Stomach (tissue), 9 donors: ENCODE data around the gene CERT1. TPM values are rescaled to one million over a fixed set of nuclear protein-coding genes. Genes with fewer than 3 reads are reported as not detected.

Experiments
- DNase-seq, 2 donors: peaks; one replicate each; pipeline versions ENCODE4 v3.0.0 to v3.0.0-alpha.2; 2013 to 2019
- H3K27ac ChIP-seq, 5 donors: fragments of 200-600 bp in 4 of 5; sonication (generic) in 4 of 5; one replicate each; pipeline ENCODE4 v1.5.1; 2013 to 2019; ENCODE audit warnings: mild to moderate bottlenecking in 1 of 5, moderate library complexity in 1 of 5
- H3K27me3 ChIP-seq, 3 donors: fragments of 200-600 bp; sonication (generic); one replicate each; pipeline ENCODE4 v1.5.1; 2017 to 2019; ENCODE audit warnings: mixed run types in 1 of 3
- H3K36me3 ChIP-seq, 4 donors: fragments of 200-600 bp; sonication (generic); 1 replicate in 3 of 4; 2 replicates in 1 of 4; pipeline ENCODE4 v1.5.1; 2016 to 2019
- H3K4me1 ChIP-seq, 4 donors: fragments of 200-600 bp; sonication (generic); one replicate each; pipeline ENCODE4 v1.5.1; 2016 to 2019
- H3K4me3 ChIP-seq, 4 donors: fragments of 200-600 bp; sonication (generic) in 3 of 4; one replicate each; pipeline ENCODE4 v1.5.1; 2016 to 2019; ENCODE audit warnings: mild to moderate bottlenecking in 1 of 4
- H3K9me3 ChIP-seq, 4 donors: fragments of 200-600 bp; sonication (generic); one replicate each; pipeline ENCODE4 v1.5.1; 2016 to 2019
- EP300 ChIP-seq: sonication (generic); formaldehyde crosslinking; IDR thresholded peaks from one replicate; pipeline ENCODE4 v1.6.1; 2017; ENCODE audit warnings: antibody characterized with exemption
- POLR2A ChIP-seq, 4 donors: fragments of 450-650 bp; IDR thresholded peaks; one replicate each; pipeline ENCODE4 v1.6.1; 2016; ENCODE audit warnings: antibody characterized with exemption in 4 of 4, control low read depth in 2 of 4, mild to moderate bottlenecking in 1 of 4, moderate library complexity in 1 of 4
- POLR2AphosphoS5 ChIP-seq, 3 donors: sonication (generic); formaldehyde crosslinking; IDR thresholded peaks; one replicate each; pipeline ENCODE4 v1.6.1; 2016; ENCODE audit warnings: antibody characterized with exemption in 3 of 3
- WGBS, 5 donors: extraction: QIAGEN DNeasy Blood & Tissue Kit in 3 of 5; methylation state at CpG; one replicate each; pipeline versions ENCODE4 v1.1.5 to v1.1.7; 2013 to 2018; 5-methylcytosine and 5-hydroxymethylcytosine counted together
- intact Hi-C: fragments of 100-400 bp; cut with DNase I; formaldehyde crosslinking; loops from one replicate; pipeline ENCODE4 v1.15.1; 2023; ENCODE audit warnings: low total_unique reads
- polyA plus RNA-seq, 3 donors: library from polyadenylated mRNA; stranded (reverse); fragments of 200-250 nt; gene quantifications; one replicate each; pipeline ENCODE4 v1.2.3, GENCODE V29; 2013
- total RNA-seq, 5 donors: library from RNA; depleted of rRNA; stranded (reverse); fragments of >200 nt; gene quantifications; one replicate each; pipeline versions ENCODE4 v1.1.0 to v1.2.3, GENCODE V29; 2014 to 2016
- TF ChIP-seq, protein P1 (sequence below), 7 experiments: fragments of 450-650 bp in 4 of 7; fragments of 200-600 bp in 3 of 7; sonication (generic) in 3 of 7; IDR thresholded peaks; one replicate each; pipeline ENCODE4 v1.5.1; 2016 to 2019; ENCODE audit warnings: antibody characterized with exemption in 7 of 7, control low read depth in 2 of 7, mild to moderate bottlenecking in 1 of 7
- donor health status: healthy with polysubstance abuse.
- donor health status: Bipolar disorder and iron deficiency.
- donor health status: healthy.

The CERT1 gene
- total and polyA plus RNA-seq, 8 donors = 7.3 to 81.0 (median 28.5) TPM

DNA sequence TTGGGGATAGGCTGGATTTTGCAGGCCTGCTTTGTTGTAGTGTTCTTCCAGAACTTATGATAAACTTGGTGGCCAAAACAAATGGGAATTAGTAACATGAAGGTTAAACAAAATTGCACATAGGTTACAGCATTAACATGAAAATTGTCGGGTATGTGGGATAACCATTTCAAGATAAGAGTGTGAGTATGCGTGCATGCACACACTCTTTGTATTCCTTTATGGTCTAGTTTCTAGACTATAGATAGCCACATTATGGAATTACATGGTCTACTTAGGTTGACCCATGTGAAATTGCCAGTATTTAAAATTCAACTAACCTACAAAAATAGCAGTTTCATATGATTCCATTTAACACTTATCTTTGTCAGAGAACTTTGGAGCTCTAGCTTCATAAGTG, 173.0 kb downstream of the CERT1 start:
- Histone ChIP-seq H3K36me3 (peaks cover 0 to 8% (median 2%) of the 10 kb centered on the region in 4 donors), H3K4me3 (peak overlapping the region in 3 of 4 donors; percentile 78 to 93 (median 92)), H3K27ac (no peak overlapping the region), H3K27me3 (no peaks in the 10 kb centered on the region), H3K4me1 (peaks cover 5 to 47% (median 28%) of the 10 kb centered on the region in 4 donors), H3K9me3 (no peaks in the 10 kb centered on the region)
- TF ChIP-seq, protein P1, sequence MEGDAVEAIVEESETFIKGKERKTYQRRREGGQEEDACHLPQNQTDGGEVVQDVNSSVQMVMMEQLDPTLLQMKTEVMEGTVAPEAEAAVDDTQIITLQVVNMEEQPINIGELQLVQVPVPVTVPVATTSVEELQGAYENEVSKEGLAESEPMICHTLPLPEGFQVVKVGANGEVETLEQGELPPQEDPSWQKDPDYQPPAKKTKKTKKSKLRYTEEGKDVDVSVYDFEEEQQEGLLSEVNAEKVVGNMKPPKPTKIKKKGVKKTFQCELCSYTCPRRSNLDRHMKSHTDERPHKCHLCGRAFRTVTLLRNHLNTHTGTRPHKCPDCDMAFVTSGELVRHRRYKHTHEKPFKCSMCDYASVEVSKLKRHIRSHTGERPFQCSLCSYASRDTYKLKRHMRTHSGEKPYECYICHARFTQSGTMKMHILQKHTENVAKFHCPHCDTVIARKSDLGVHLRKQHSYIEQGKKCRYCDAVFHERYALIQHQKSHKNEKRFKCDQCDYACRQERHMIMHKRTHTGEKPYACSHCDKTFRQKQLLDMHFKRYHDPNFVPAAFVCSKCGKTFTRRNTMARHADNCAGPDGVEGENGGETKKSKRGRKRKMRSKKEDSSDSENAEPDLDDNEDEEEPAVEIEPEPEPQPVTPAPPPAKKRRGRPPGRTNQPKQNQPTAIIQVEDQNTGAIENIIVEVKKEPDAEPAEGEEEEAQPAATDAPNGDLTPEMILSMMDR (IDR thresholded peaks at IDR 0.05) = no peak
- TF ChIP-seq POLR2A (IDR thresholded peaks at IDR 0.05) = no peak
- TF ChIP-seq POLR2AphosphoS5 (IDR thresholded peaks at IDR 0.05) = no peak
- TF ChIP-seq EP300 = no peak
- WGBS, 5 donors = 23 to 52% (median 30%) methylated on average over 2 of the region's 2 CpGs
- DNase-seq = no peak
- intact Hi-C loops = no loop called here

DNA sequence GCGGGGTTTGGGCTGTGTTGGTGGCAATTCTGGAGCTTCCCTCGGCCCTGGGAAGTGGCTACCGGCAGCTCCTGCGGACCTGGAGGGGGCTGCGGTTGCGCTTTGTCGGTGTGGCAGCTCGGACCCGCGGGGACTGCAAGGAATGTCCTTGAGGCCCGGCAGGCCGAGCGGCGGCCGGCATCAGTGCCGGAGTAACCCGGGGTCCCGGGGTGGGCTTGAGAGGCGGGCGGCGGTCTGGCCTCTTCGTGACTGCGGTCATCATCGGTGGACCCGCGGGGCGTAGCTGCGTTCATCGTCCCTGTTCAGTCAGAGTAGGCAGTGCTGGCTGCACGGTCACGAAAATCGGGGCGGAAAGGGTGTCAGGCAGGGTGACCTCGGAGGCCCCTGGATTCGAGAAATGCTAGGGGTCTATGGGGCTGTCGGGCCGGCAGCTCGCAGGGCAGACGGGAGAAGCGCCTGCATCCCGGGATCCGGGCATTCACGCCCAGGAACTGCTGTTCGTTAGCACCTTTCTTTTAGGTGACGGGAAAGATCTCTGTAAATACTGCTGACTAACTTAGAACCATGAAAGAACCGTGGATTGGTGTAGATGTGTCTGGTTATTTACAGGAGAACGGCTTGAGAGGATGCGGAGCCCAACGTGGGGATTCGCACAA, 173.9 kb downstream of the CERT1 start:
- intact Hi-C loops = no loop called here
- TF ChIP-seq, protein P1 (IDR thresholded peaks at IDR 0.05) = no peak
- TF ChIP-seq EP300 (no peak), POLR2AphosphoS5 (IDR thresholded peaks at IDR 0.05) (no peak), POLR2A (IDR thresholded peaks at IDR 0.05) (no peak)
- Histone ChIP-seq H3K9me3 (no peaks in the 10 kb centered on the region), H3K27ac (peak overlapping the region; percentile 85 to 98 (median 97)), H3K4me3 (peak overlapping the region; percentile 78 to 93 (median 88)), H3K4me1 (peaks cover 5 to 47% (median 28%) of the 10 kb centered on the region in 4 donors), H3K27me3 (no peaks in the 10 kb centered on the region), H3K36me3 (peaks cover 0 to 2% (median 0%) of the 10 kb centered on the region in 4 donors)
- WGBS, 5 donors = 0 to 1% (median 0%) methylated on average over 22 to 50 of the region's 50 CpGs
- DNase-seq = peak in 1 of 2 donors; percentile 39

DNA sequence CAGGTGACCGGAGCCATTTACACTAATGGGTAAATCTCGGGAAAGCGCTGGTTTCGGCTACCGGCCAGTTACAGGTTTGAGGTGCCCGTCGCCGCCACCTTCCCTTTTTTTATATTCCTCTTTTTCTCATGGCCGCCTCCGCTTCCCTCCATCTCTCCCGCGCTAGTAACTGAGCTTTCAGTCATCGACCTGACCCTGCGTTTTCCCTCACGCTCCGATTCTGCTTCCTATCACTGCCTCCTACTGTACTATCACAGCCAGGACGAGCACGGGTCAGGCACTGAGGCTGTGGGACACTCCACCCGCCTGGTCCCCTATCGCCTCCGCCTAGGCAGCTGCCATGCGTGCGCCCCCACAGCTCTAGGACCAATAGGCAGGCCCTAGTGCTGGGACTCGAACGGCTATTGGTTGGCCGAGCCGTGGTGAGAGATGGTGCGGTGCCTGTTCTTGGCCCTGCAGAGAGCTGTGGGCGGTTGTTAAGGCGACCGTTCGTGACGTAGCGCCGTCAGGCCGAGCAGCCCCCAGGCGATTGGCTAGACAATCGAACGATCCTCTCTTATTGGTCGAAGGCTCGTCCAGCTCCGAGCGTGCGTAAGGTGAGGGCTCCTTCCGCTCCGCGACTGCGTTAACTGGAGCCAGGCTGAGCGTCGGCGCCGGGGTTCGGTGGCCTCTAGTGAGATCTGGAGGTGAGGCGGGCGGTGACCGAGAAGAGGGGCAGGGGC, 174.7 kb downstream of the CERT1 start, which contains the start of gene HMGCR:
TSS of gene HMGCR (plus strand) at position 606 of the 722 bp plus-strand sequence. CDS start 5,386 bp downstream, outside the sequence.
- TF ChIP-seq POLR2A (IDR thresholded peaks at IDR 0.05) (peak in 2 of 4 donors; percentile 69 to 78), EP300 (no peak), POLR2AphosphoS5 (IDR thresholded peaks at IDR 0.05) (peak; percentile 81 to 93 (median 89))
- TF ChIP-seq, protein P1 (IDR thresholded peaks at IDR 0.05) = peak in 1 of 7 experiments; percentile 4
- intact Hi-C loops = no loop called here

DNA sequence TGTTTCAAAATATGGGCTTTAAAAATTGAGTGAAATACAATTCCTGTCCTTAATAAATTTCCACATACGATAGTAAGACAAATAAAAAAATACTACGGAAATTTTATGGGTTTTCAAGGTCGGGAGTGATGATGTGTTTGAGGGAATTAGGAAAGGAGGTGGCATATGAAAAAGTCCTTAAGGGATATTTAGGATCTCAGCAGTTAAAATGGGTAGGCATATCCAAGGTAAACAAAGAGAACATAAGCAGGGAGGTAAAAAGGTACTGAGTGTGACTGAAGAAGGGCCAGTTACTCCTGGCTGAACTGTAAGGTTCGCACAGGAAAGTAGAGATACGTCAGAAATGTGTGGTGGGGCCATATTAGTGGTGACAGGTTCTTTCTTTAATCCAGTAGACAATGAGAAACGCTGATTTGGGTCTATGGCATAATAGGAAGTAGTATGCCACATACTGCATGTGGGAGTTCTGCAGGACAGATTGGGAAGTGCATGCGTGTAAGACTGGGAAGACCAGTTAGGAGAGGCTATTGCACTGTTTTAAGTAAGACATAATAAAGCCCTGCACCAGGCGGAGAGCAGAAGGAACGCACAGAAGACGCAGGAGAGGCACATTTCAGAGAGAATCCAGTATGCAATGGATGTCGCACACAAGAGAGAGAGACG, 175.3 kb downstream of the CERT1 start:
- Histone ChIP-seq H3K9me3 (no peaks in the 10 kb centered on the region), H3K36me3 (no peaks in the 10 kb centered on the region), H3K27ac (peak overlapping the region; percentile 89 to 98 (median 97)), H3K27me3 (no peaks in the 10 kb centered on the region), H3K4me3 (peak overlapping the region; percentile 78 to 93 (median 88)), H3K4me1 (peaks cover 5 to 36% (median 24%) of the 10 kb centered on the region in 4 donors)
- peak in 1 of 2 donors; percentile 87 for DNase-seq
- intact Hi-C loops = no loop called here
- 12 to 15% (median 13%) methylated on average over 12 of the region's 12 CpGs for WGBS, 5 donors
- TF ChIP-seq, protein P1 (IDR thresholded peaks at IDR 0.05) = peak in 5 of 7 experiments; percentile 24 to 88 (median 43)
- TF ChIP-seq POLR2AphosphoS5 (IDR thresholded peaks at IDR 0.05) (peak in 1 of 3 donors; percentile 6), EP300 (no peak), POLR2A (IDR thresholded peaks at IDR 0.05) (no peak)

More for the DNA sequence above, 174.7 kb downstream of the CERT1 start, which contains the start of gene HMGCR:
- Histone ChIP-seq H3K4me3 (peak within 1 kb of the TSS; percentile 78 to 93 (median 88)), H3K36me3 (no peaks in the 10 kb centered on the region), H3K9me3 (no peaks in the 10 kb centered on the region), H3K4me1 (peaks cover 5 to 43% (median 28%) of the 10 kb centered on the region in 4 donors), H3K27ac (peak within 1 kb of the TSS; percentile 89 to 98 (median 97)), H3K27me3 (no peaks in the 10 kb centered on the region)
- DNase-seq = peak; percentile 98 to 100
- 0% methylated on average over 29 to 56 of the region's 56 CpGs for WGBS, 5 donors
